Panc1 (cell line): ENCODE data around the gene CAPN2. TPM values are rescaled to one million over a fixed set of nuclear protein-coding genes. Genes with fewer than 3 reads are reported as not detected.
A peak's percentile ranks its signal among the peaks of the same experiment; 100 is the strongest.

ENCODE experiments used
- ATAC-seq: fragments of 200-7000 bp; cut with Tn5 transposase; 2 replicates; pipeline ENCODE4 v1.9.1; 2020; ENCODE audit warnings: mild to moderate bottlenecking, moderate library complexity
- BruUV-seq: library from RNA; stranded (reverse); fragments of 400-500 nt; replicated peaks from 2 replicates; lab custom pipeline; 2021; lab: Mats Ljungman, UMichigan
- CTCF ChIA-PET: fragments of 300-600 bp; sonication (Branson Sonifier 250); formaldehyde crosslinking; loops from one replicate; lab custom pipeline; 2022; ENCODE audit warnings: antibody characterized with exemption; lab: Charles Lee
- POLR2A ChIA-PET: fragments of 300-600 bp; sonication (Branson Sonifier 250); formaldehyde crosslinking; loops from one replicate; lab custom pipeline; 2022; ENCODE audit warnings: antibody characterized with exemption; lab: Charles Lee
- DNase-seq: peaks from one replicate; pipeline ENCODE4 v3.0.0-alpha.2; 2010; ENCODE audit warnings: low read depth, low spot score
- H3K27ac ChIP-seq: 2 replicates; pipeline ENCODE4 v1.5.1; 2011; ENCODE audit warnings: mild to moderate bottlenecking, low read length, inconsistent platforms
- H3K27me3 ChIP-seq: fragments of 200-500 bp; sonication (Bioruptor generic); 2 replicates; pipeline ENCODE4 v1.6.0; 2014; ENCODE audit warnings: low read length, inconsistent platforms; ENCODE audit not compliant: control insufficient read depth, insufficient read depth
- H3K36me3 ChIP-seq: fragments of 200-500 bp; sonication (Bioruptor generic); 2 replicates; pipeline ENCODE4 v1.5.1; 2014; ENCODE audit warnings: inconsistent platforms, mild to moderate bottlenecking, low read length, moderate library complexity; ENCODE audit not compliant: control insufficient read depth, insufficient read depth
- H3K4me1 ChIP-seq: 2 replicates; pipeline ENCODE4 v1.5.1; 2011; ENCODE audit warnings: inconsistent platforms, mild to moderate bottlenecking, low read length, moderate library complexity; ENCODE audit not compliant: control insufficient read depth, insufficient read depth
- H3K4me3 ChIP-seq, 2 experiments: 2 replicates each; pipeline ENCODE4 v1.5.1; 2011 to 2012; ENCODE audit warnings: low read depth in 2 of 2, low read length in 2 of 2, mild to moderate bottlenecking in 2 of 2, inconsistent platforms in 1 of 2, moderate library complexity in 1 of 2
- H3K9me3 ChIP-seq: fragments of 200-500 bp; sonication (Bioruptor generic); 2 replicates; pipeline ENCODE4 v1.5.1; 2014; ENCODE audit warnings: low read depth, mild to moderate bottlenecking, inconsistent platforms, low read length, moderate library complexity; ENCODE audit not compliant: control insufficient read depth, insufficient read depth
- CTCF ChIP-seq: fragments of 450-650 bp; IDR thresholded peaks from 2 replicates; pipeline ENCODE4 v1.5.1; 2017; ENCODE audit warnings: mild to moderate bottlenecking
- POLR2AphosphoS5 ChIP-seq: IDR thresholded peaks from 2 replicates; pipeline ENCODE4 v1.6.1; 2012; ENCODE audit warnings: mild to moderate bottlenecking, low read depth, low read length, moderate library complexity
- REST ChIP-seq, 2 experiments: IDR thresholded peaks; 2 replicates each; pipeline ENCODE4 v1.6.1; 2011 to 2012; ENCODE audit warnings: low read depth in 2 of 2, control low read depth in 1 of 2, low read length in 1 of 2, mild to moderate bottlenecking in 1 of 2, moderate library complexity in 1 of 2; ENCODE audit not compliant: insufficient read depth in 1 of 2
- SIN3A ChIP-seq: IDR thresholded peaks from 2 replicates; pipeline ENCODE4 v1.6.1; 2012; ENCODE audit warnings: low read depth, mild to moderate bottlenecking, low read length, moderate library complexity, borderline replicate concordance; ENCODE audit not compliant: insufficient read depth
- TCF7L2 ChIP-seq: IDR thresholded peaks from 2 replicates; pipeline ENCODE4 v1.6.1; 2011; ENCODE audit warnings: mild to moderate bottlenecking, low read depth, low read length, inconsistent platforms
- in situ Hi-C: cut with HindIII; loops from 2 replicates; pipeline ENCODE4 v1.10.0; 2016; ENCODE audit warnings: low sequenced_read_pairs, low pct_unique_long_range_greater_than_20kb
- intact Hi-C: fragments of 100-400 bp; cut with micrococcal nuclease; formaldehyde crosslinking; loops from one replicate; pipeline ENCODE4 v1.10.0; 2022; ENCODE audit not compliant: unreplicated experiment
- total RNA-seq: library from RNA; stranded (reverse); gene quantifications from one replicate; pipeline ENCODE4 v1.2.1, GENCODE V29; 2021; ENCODE audit not compliant: unreplicated experiment

CAPN2 gene
- total RNA-seq, 1 experiment from 2014 or later: 171 TPM

GRCh38 chr1:223726380-223727001, 14.2 kb downstream of the CAPN2 start:
- intact Hi-C loops: no loop called here
- ATAC-seq (peak; percentile 80), DNase-seq (peak; percentile 88)
- H3K4me3 ChIP-seq: no peak overlapping the region
- in situ Hi-C loops: no loop called here
- H3K27ac ChIP-seq: peak overlapping the region; percentile 44
- TF ChIP-seq TCF7L2: no peak
- TF ChIP-seq REST (IDR thresholded peaks at IDR 0.05; ENCODE audit: insufficient read depth in 1 of 2, low read depth in 2 of 2, low read length in 1 of 2): no peak
- no peak for TF ChIP-seq CTCF
- peak; percentile 47; the same call in 1 of the 2 replicates for TF ChIP-seq POLR2AphosphoS5
- TF ChIP-seq SIN3A: no peak
- no TSS peak for BruUV-seq
- H3K4me1 ChIP-seq: peaks cover 22% of the 10 kb centered on the region
- no peaks in the 10 kb centered on the region; the same call in 1 of the 2 replicates for H3K36me3 ChIP-seq
- no peaks in the 10 kb centered on the region for H3K9me3 ChIP-seq
- POLR2A ChIA-PET: no interaction called here
- no peaks in the 10 kb centered on the region for H3K27me3 ChIP-seq
- CTCF ChIA-PET: no interaction called here

GRCh38 chr1:223727541-223727940, 15.2 kb downstream of the CAPN2 start:
- Histone ChIP-seq H3K9me3 (no peaks in the 10 kb centered on the region), H3K36me3 (no peaks in the 10 kb centered on the region), H3K4me1 (peaks cover 33% of the 10 kb centered on the region), H3K4me3 (no peak overlapping the region), H3K27me3 (no peaks in the 10 kb centered on the region), H3K27ac (no peak overlapping the region; the same call in 1 of the 2 replicates)
- ChIA-PET POLR2A (no interaction called here), CTCF (no interaction called here)
- in situ Hi-C loops: no loop called here
- BruUV-seq: no TSS peak
- TF ChIP-seq SIN3A (no peak), REST (IDR thresholded peaks at IDR 0.05; ENCODE audit: insufficient read depth in 1 of 2, low read depth in 2 of 2, low read length in 1 of 2) (no peak), POLR2AphosphoS5 (no peak), CTCF (no peak), TCF7L2 (no peak)
- ATAC-seq: no peak
- no peak for DNase-seq
- intact Hi-C loops: no loop called here
